Measurements from ENCODE around the gene RAPGEF3.

RAPGEF3 gene

DNA sequence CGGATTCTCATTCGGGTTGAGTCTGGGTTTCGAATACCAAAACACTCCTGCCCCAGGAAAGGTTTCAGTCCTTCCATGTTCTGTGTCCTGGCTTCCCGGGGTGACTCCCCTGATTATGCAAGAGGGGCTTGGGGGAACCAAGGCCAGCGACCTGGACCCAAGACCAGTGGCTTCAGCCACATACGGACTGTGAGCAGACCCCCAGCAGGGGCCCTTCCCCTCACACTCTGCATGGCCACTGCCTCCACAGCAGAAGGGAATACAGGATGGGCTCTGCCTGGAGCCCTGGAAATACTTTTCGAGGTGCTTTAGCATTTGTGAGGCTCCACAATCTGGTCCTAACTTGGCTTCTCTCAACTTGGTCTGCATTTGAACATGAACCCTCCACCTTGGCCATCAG, 41.9 kb upstream of the RAPGEF3 start:
- ATAC-seq, result no peak
- TF ChIP-seq, protein P1, sequence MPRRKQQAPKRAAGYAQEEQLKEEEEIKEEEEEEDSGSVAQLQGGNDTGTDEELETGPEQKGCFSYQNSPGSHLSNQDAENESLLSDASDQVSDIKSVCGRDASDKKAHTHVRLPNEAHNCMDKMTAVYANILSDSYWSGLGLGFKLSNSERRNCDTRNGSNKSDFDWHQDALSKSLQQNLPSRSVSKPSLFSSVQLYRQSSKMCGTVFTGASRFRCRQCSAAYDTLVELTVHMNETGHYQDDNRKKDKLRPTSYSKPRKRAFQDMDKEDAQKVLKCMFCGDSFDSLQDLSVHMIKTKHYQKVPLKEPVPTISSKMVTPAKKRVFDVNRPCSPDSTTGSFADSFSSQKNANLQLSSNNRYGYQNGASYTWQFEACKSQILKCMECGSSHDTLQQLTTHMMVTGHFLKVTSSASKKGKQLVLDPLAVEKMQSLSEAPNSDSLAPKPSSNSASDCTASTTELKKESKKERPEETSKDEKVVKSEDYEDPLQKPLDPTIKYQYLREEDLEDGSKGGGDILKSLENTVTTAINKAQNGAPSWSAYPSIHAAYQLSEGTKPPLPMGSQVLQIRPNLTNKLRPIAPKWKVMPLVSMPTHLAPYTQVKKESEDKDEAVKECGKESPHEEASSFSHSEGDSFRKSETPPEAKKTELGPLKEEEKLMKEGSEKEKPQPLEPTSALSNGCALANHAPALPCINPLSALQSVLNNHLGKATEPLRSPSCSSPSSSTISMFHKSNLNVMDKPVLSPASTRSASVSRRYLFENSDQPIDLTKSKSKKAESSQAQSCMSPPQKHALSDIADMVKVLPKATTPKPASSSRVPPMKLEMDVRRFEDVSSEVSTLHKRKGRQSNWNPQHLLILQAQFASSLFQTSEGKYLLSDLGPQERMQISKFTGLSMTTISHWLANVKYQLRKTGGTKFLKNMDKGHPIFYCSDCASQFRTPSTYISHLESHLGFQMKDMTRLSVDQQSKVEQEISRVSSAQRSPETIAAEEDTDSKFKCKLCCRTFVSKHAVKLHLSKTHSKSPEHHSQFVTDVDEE (CRISPR knock-in tag; IDR thresholded peaks at IDR 0.05), result no peak
- TF ChIP-seq ZFP30 (CRISPR knock-in tag; IDR thresholded peaks at IDR 0.05) (no peak), TCF4 (CRISPR knock-in tag; IDR thresholded peaks at IDR 0.05; ENCODE audit: borderline replicate concordance) (no peak), BACH2 (CRISPR knock-in tag; IDR thresholded peaks at IDR 0.05; ENCODE audit: borderline replicate concordance) (no peak), CSDC2 (CRISPR knock-in tag; IDR thresholded peaks at IDR 0.05) (no peak), ARNTL (CRISPR knock-in tag; IDR thresholded peaks at IDR 0.05; ENCODE audit: borderline replicate concordance, low read depth) (no peak), PPARA (CRISPR knock-in tag; IDR thresholded peaks at IDR 0.05; ENCODE audit: borderline replicate concordance) (no peak), ZNF70 (CRISPR knock-in tag; IDR thresholded peaks at IDR 0.05) (no peak), SNAI2 (CRISPR knock-in tag; IDR thresholded peaks at IDR 0.05) (no peak), RARB (CRISPR knock-in tag; IDR thresholded peaks at IDR 0.05) (no peak), ZFP3 (CRISPR knock-in tag; IDR thresholded peaks at IDR 0.05) (no peak)
- TF ChIP-seq, protein P2, sequence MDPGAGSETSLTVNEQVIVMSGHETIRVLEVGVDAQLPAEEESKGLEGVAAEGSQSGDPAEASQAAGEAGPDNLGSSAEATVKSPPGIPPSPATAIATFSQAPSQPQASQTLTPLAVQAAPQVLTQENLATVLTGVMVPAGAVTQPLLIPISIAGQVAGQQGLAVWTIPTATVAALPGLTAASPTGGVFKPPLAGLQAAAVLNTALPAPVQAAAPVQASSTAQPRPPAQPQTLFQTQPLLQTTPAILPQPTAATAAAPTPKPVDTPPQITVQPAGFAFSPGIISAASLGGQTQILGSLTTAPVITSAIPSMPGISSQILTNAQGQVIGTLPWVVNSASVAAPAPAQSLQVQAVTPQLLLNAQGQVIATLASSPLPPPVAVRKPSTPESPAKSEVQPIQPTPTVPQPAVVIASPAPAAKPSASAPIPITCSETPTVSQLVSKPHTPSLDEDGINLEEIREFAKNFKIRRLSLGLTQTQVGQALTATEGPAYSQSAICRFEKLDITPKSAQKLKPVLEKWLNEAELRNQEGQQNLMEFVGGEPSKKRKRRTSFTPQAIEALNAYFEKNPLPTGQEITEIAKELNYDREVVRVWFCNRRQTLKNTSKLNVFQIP (CRISPR knock-in tag; IDR thresholded peaks at IDR 0.05; ENCODE audit: borderline replicate concordance, low read depth), result no peak
- TF ChIP-seq, protein P3, sequence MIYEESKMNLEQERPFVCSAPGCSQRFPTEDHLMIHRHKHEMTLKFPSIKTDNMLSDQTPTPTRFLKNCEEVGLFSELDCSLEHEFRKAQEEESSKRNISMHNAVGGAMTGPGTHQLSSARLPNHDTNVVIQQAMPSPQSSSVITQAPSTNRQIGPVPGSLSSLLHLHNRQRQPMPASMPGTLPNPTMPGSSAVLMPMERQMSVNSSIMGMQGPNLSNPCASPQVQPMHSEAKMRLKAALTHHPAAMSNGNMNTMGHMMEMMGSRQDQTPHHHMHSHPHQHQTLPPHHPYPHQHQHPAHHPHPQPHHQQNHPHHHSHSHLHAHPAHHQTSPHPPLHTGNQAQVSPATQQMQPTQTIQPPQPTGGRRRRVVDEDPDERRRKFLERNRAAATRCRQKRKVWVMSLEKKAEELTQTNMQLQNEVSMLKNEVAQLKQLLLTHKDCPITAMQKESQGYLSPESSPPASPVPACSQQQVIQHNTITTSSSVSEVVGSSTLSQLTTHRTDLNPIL (CRISPR knock-in tag; IDR thresholded peaks at IDR 0.05; ENCODE audit: low read depth), result no peak

DNA sequence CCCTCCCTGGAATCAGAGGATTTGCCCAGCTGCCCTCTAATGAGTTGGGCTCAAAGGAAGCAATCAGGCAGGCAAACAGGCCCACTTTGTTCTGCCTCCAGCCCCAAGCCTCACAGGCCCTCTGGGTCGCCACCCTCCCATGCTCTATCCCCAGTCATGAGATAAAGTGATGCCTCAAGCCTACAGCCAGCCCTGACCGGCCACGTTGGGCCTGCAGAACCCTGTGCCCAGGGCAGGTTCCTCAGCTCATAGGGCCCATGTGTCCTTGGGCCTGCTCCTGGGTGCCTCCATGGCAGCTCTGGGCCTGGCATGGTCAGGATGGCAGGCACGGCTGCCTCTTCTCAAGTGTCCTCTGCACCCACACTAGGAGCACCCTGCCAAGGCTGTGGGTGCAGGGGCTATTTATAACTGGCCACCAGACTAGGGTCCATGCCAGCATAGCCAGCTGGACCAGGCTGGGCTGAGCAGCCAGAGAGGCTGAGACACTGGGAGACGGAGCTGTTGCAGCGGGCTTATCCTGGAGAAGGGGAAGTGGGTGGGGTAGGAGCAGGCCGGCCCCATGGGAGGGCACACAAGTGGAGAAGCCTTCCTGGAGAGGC, 40.8 kb upstream of the RAPGEF3 start:
- no peak for TF ChIP-seq ZFP30 (CRISPR knock-in tag; IDR thresholded peaks at IDR 0.05)
- no peak for TF ChIP-seq ZNF565 (CRISPR knock-in tag; conservative IDR thresholded peaks at IDR 0.05; ENCODE audit: low read depth)
- TF ChIP-seq ISL1 (CRISPR knock-in tag; IDR thresholded peaks at IDR 0.05), result no peak
- TF ChIP-seq RARB (CRISPR knock-in tag; IDR thresholded peaks at IDR 0.05), result no peak
- ATAC-seq, result no peak

DNA sequence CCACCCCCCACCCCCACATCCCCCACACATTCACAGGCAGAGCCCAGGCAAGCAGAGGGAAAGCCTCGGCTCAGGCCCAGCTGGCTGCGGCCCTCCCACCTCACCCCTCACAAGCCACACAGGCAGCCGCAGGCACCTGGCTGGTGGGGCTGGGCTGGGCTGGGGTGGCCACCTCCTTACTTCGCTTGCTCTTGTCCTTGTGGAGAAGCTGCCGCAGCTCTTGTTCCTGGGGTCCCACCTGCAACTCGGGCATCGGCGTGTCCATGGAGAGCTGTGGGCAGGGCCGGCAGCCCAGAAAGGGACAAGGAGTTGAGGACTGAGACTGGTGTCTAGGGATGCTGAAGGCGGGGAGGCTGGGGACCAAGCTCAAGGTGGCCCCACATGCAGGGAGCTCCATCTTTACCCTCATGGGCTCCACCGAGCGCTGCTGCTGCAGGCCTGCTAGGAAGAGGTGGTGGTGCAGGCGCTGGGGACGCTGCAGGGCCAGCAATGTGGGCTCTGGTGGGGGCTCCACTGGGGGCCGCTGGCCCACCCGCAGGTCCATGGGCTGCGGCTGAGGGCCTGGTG, 39.8 kb upstream of the RAPGEF3 start:
- no peak for ATAC-seq

More for the DNA sequence above, 39.8 kb upstream of the RAPGEF3 start:
- TF ChIP-seq ESRRG (CRISPR knock-in tag; IDR thresholded peaks at IDR 0.05), result no peak
- TF ChIP-seq ISL1 (CRISPR knock-in tag; IDR thresholded peaks at IDR 0.05), result no peak
- TF ChIP-seq OSR1 (CRISPR knock-in tag; IDR thresholded peaks at IDR 0.05), result no peak
- no peak for TF ChIP-seq CSDC2 (CRISPR knock-in tag; IDR thresholded peaks at IDR 0.05)
- no peak for TF ChIP-seq TCF4 (CRISPR knock-in tag; IDR thresholded peaks at IDR 0.05; ENCODE audit: borderline replicate concordance)
- TF ChIP-seq TOX (CRISPR knock-in tag; IDR thresholded peaks at IDR 0.05; ENCODE audit: borderline replicate concordance), result no peak
- TF ChIP-seq, protein P4, sequence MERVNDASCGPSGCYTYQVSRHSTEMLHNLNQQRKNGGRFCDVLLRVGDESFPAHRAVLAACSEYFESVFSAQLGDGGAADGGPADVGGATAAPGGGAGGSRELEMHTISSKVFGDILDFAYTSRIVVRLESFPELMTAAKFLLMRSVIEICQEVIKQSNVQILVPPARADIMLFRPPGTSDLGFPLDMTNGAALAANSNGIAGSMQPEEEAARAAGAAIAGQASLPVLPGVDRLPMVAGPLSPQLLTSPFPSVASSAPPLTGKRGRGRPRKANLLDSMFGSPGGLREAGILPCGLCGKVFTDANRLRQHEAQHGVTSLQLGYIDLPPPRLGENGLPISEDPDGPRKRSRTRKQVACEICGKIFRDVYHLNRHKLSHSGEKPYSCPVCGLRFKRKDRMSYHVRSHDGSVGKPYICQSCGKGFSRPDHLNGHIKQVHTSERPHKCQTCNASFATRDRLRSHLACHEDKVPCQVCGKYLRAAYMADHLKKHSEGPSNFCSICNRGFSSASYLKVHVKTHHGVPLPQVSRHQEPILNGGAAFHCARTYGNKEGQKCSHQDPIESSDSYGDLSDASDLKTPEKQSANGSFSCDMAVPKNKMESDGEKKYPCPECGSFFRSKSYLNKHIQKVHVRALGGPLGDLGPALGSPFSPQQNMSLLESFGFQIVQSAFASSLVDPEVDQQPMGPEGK (CRISPR knock-in tag; IDR thresholded peaks at IDR 0.05; ENCODE audit: borderline replicate concordance), result no peak
- TF ChIP-seq GLIS3 (CRISPR knock-in tag; IDR thresholded peaks at IDR 0.05), result no peak
- TF ChIP-seq ZNF70 (CRISPR knock-in tag; IDR thresholded peaks at IDR 0.05), result no peak
- no peak for TF ChIP-seq PPARA (CRISPR knock-in tag; IDR thresholded peaks at IDR 0.05; ENCODE audit: borderline replicate concordance)
- TF ChIP-seq, protein P2 (CRISPR knock-in tag; IDR thresholded peaks at IDR 0.05; ENCODE audit: borderline replicate concordance, low read depth), result no peak
- TF ChIP-seq ZNF8 (CRISPR knock-in tag; IDR thresholded peaks at IDR 0.05), result no peak
- no peak for TF ChIP-seq RARB (CRISPR knock-in tag; IDR thresholded peaks at IDR 0.05)
- TF ChIP-seq ZFP30 (CRISPR knock-in tag; IDR thresholded peaks at IDR 0.05), result no peak
